HUDEP-2 (cell line): ENCODE measurements around the gene CLDN34.

Source experiments
- DNase-seq, 76 experiments: peaks; one replicate each; lab custom pipeline; 2025; ENCODE audit not compliant: unreplicated experiment in 76 of 76; lab: John Stamatoyannopoulos, UW

Gene CLDN34

GRCh38 chrX:10015355-10015722, 48.2 kb downstream of the CLDN34 start:
- peak in 1 of 76 experiments; percentile 26 for DNase-seq

GRCh38 chrX:10015723-10016518, 48.8 kb downstream of the CLDN34 start:
- peak in 4 of 76 experiments; percentile 0 to 20 (median 2) for DNase-seq

GRCh38 chrX:10016519-10017132, 49.5 kb downstream of the CLDN34 start:
- DNase-seq: no peak

DNA sequence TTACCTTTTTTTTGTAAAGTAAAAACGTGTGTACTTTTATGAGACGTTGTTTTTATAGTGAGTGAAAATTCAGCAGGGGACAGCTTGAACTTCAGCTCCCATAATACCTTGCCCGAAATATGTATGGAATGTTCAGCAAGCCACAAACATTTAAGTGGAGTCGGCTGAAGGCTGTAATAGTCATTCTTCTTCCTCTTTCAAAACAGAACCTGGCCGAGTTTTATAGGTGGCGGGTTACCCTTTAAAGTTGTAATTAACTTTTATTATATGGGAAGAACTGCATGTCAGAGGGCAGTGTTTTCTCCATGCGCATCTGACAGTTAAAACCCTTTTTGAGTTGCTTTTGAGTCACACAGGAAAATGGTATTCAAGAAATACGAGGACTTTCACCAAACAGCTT, 50.7 kb downstream of the CLDN34 start:
- DNase-seq: peak in 5 of 76 experiments; percentile 0 to 10 (median 5)
